Endothelial cell of umbilical vein (primary cell): ENCODE results near the gene FAM83E. TPM values are rescaled to one million over a fixed set of nuclear protein-coding genes. Genes with fewer than 3 reads are reported as not detected.

Experiments
- BruUV-seq: library from RNA; stranded (reverse); fragments of 400-500 nt; replicated peaks from 2 replicates; lab custom pipeline; 2021; lab: Mats Ljungman, UMichigan
- CTCF ChIA-PET: fragments of 300-600, 350-600 bp; sonication (Branson Sonifier 250); formaldehyde crosslinking; loops from one replicate; lab custom pipeline; 2021; ENCODE audit warnings: antibody characterized with exemption, inconsistent platforms; lab: Charles Lee
- POLR2A ChIA-PET: fragments of 300-600, 350-600 bp; sonication (Branson Sonifier 250); formaldehyde crosslinking; loops from one replicate; lab custom pipeline; 2021; ENCODE audit warnings: antibody characterized with exemption, inconsistent platforms; lab: Charles Lee
- DNase-seq: peaks from one replicate; pipeline ENCODE4 v3.0.0-alpha.2; 2011; ENCODE audit warnings: low read depth, low spot score
- FAIRE-seq: peaks from 2 replicates; lab custom pipeline; 2011; peaks lifted over from hg19 to GRCh38; lab: Jason Lieb, UNC
- H2AFZ ChIP-seq: 2 replicates; pipeline ENCODE4 v1.6.0; 2012; ENCODE audit warnings: low read depth, low read length, control low read depth, inconsistent platforms
- H3K27ac ChIP-seq: 2 replicates; pipeline ENCODE4 v1.5.1; 2011; ENCODE audit warnings: low read depth, mild to moderate bottlenecking, control low read depth, low read length, moderate library complexity; ENCODE audit not compliant: insufficient read depth
- H3K27me3 ChIP-seq, 2 experiments: 2 replicates each; pipeline versions ENCODE4 v1.6.0 to v1.6.1; 2011; ENCODE audit warnings: low read length in 2 of 2, mixed read lengths in 1 of 2; ENCODE audit not compliant: control insufficient read depth in 2 of 2, insufficient read depth in 2 of 2
- H3K36me3 ChIP-seq, 2 experiments: 2 replicates in 1 of 2; 3 replicates in 1 of 2; pipeline ENCODE4 v1.5.1; 2011; ENCODE audit warnings: low read length in 2 of 2, mild to moderate bottlenecking in 1 of 2, moderate library complexity in 1 of 2; ENCODE audit not compliant: control insufficient read depth in 2 of 2, insufficient read depth in 2 of 2; ENCODE audit errors: extremely low read depth in 1 of 2
- H3K4me1 ChIP-seq: 3 replicates; pipeline ENCODE4 v1.5.1; 2011; ENCODE audit warnings: mild to moderate bottlenecking, low read length; ENCODE audit not compliant: control insufficient read depth, insufficient read depth; ENCODE audit errors: extremely low read depth
- H3K4me2 ChIP-seq: 2 replicates; pipeline ENCODE4 v1.6.1; 2011; ENCODE audit warnings: low read length, control low read depth, mixed read lengths; ENCODE audit not compliant: insufficient read depth
- H3K4me3 ChIP-seq, 3 experiments: fragments of 200-600 bp in 1 of 3; sonication (generic), shearing (Covaris generic) in 1 of 3; replicated peaks in 1 of 3; 2 replicates each; pipeline ENCODE4 v1.5.1; 2011 to 2016; ENCODE audit warnings: control low read depth in 3 of 3, low read length in 3 of 3, mild to moderate bottlenecking in 2 of 3, inconsistent platforms in 1 of 3, low read depth in 1 of 3, moderate library complexity in 1 of 3; ENCODE audit not compliant: insufficient read depth in 1 of 3
- H3K79me2 ChIP-seq: 2 replicates; pipeline ENCODE4 v1.6.0; 2012; ENCODE audit warnings: low read length, inconsistent platforms; ENCODE audit not compliant: control insufficient read depth, insufficient read depth
- H3K9ac ChIP-seq: replicated peaks from 2 replicates; pipeline ENCODE3; 2011; ENCODE audit warnings: low read length, control low read depth; ENCODE audit not compliant: insufficient read depth; ENCODE audit errors: extremely low read depth
- H3K9me1 ChIP-seq: replicated peaks from 3 replicates; pipeline ENCODE4 v1.6.0; 2011; ENCODE audit warnings: mild to moderate bottlenecking, low read length; ENCODE audit not compliant: control insufficient read depth, insufficient read depth; ENCODE audit errors: extremely low read depth
- H3K9me3 ChIP-seq: replicated peaks from 2 replicates; pipeline ENCODE4 v1.5.1; 2012; ENCODE audit warnings: low read length, inconsistent platforms; ENCODE audit not compliant: control insufficient read depth, insufficient read depth
- H4K20me1 ChIP-seq: replicated peaks from 2 replicates; pipeline ENCODE3; 2011; ENCODE audit warnings: mild to moderate bottlenecking, low read length; ENCODE audit not compliant: control insufficient read depth, insufficient read depth; ENCODE audit errors: extremely low read depth
- CTCF ChIP-seq, 2 donors: IDR thresholded peaks; 1 replicate in 1 of 2; 2 replicates in 1 of 2; pipeline ENCODE4 v1.5.1; 2011; ENCODE audit warnings: low read length in 2 of 2, mild to moderate bottlenecking in 2 of 2, moderate library complexity in 2 of 2, control low read depth in 1 of 2, inconsistent platforms in 1 of 2, low read depth in 1 of 2; ENCODE audit not compliant: insufficient read depth in 1 of 2; ENCODE audit errors: extremely low read depth in 1 of 2
- EZH2 ChIP-seq: IDR thresholded peaks from 2 replicates; pipeline ENCODE4 v1.6.1; 2012; ENCODE audit warnings: borderline replicate concordance, low read depth, mild to moderate bottlenecking, moderate library complexity, low read length, inconsistent platforms; ENCODE audit not compliant: severe bottlenecking
- FOS ChIP-seq: IDR thresholded peaks from 2 replicates; pipeline ENCODE4 v1.6.1; 2011; ENCODE audit warnings: mild to moderate bottlenecking, low read length, moderate library complexity, borderline replicate concordance; ENCODE audit not compliant: insufficient read depth
- GATA2 ChIP-seq: IDR thresholded peaks from 2 replicates; pipeline ENCODE4 v1.7.0; 2011; ENCODE audit warnings: low read depth, mild to moderate bottlenecking, moderate library complexity, mixed read lengths, low read length; ENCODE audit not compliant: insufficient read length, insufficient read depth
- JUN ChIP-seq: IDR thresholded peaks from 2 replicates; pipeline ENCODE4 v1.6.1; 2011; ENCODE audit warnings: borderline replicate concordance, low read depth; ENCODE audit not compliant: insufficient read length, insufficient read depth
- MAX ChIP-seq: IDR thresholded peaks from 2 replicates; pipeline ENCODE4 v1.6.1; 2011; ENCODE audit not compliant: insufficient read depth, insufficient read length
- MYC ChIP-seq: IDR thresholded peaks from one replicate; pipeline ENCODE4 v1.6.1; 2011; ENCODE audit warnings: mild to moderate bottlenecking, low read depth, low read length
- POLR2A ChIP-seq: IDR thresholded peaks from 2 replicates; pipeline ENCODE4 v1.6.1; 2012; ENCODE audit warnings: low read depth, mild to moderate bottlenecking, control low read depth, low read length
- POLR2AphosphoS5 ChIP-seq: IDR thresholded peaks from 2 replicates; pipeline ENCODE4 v1.6.1; 2012; ENCODE audit warnings: low read depth, mild to moderate bottlenecking, control low read depth, low read length, moderate library complexity; ENCODE audit not compliant: insufficient read depth
- dilution Hi-C: fragments of 300-500 bp; cut with MboI; formaldehyde crosslinking; loops from one replicate; pipeline ENCODE4 v1.15.0; 2019; ENCODE audit warnings: low sequenced_read_pairs; ENCODE audit not compliant: extremely low pct_ligation_motif_present
- intact Hi-C: fragments of 100-400 bp; cut with micrococcal nuclease; formaldehyde crosslinking; loops from one replicate; pipeline ENCODE4 v1.10.0; 2022
- polyA plus RNA-seq, 4 experiments: library from polyadenylated mRNA; depleted of rRNA in 3 of 4; stranded (reverse) in 3 of 4; unstranded in 1 of 4; fragments of >200 nt; gene quantifications; 2 replicates each; pipeline versions ENCODE4 v1.2.1 to v1.2.3, GENCODE V29; 2011 to 2012; ENCODE audit warnings: missing spikeins in 1 of 4
- total RNA-seq: library from RNA; stranded (reverse); gene quantifications from 2 replicates; pipeline ENCODE4 v1.2.3, GENCODE V29; 2021

FAM83E gene
- total and polyA plus RNA-seq, 2 donors (not counting 3 experiments of a cell fraction or from before 2014, with no cell fraction given), result 0.04 to 1.7 TPM

- no peak overlapping the region for H2AFZ ChIP-seq
Measured at GRCh38 chr19:48628486-48629296, 13.8 kb upstream of the FAM83E start.

GRCh38 chr19:48627865-48628314, 13.0 kb upstream of the FAM83E start:
- H3K36me3 ChIP-seq, result peaks cover 0 to 2% of the 10 kb centered on the region in 2 experiments
- intact Hi-C loops (no loop called here), dilution Hi-C loops (no loop called here)
- H3K27ac ChIP-seq, result no peak overlapping the region
- BruUV-seq, result no TSS peak
- H3K9me1 ChIP-seq, result no peaks in the 10 kb centered on the region
- H4K20me1 ChIP-seq, result no peaks in the 10 kb centered on the region
- ChIA-PET POLR2A (no interaction called here), CTCF (interaction anchor here (0.9 to 1.0 kb wide), 2 partner anchors 43 to 122 kb away, joined by 3 read pairs; no protein-coding TSS in a partner anchor)
- peaks cover 18% of the 10 kb centered on the region for H3K4me1 ChIP-seq
- H3K79me2 ChIP-seq, result no peaks in the 10 kb centered on the region
- no peak for TF ChIP-seq FOS
- TF ChIP-seq GATA2, result no peak
- no peak for TF ChIP-seq CTCF (IDR thresholded peaks at IDR 0.05; ENCODE audit: extremely low read depth in 1 of 2, insufficient read depth in 1 of 2, low read depth in 1 of 2, low read length in 2 of 2)
- no peak for TF ChIP-seq MAX
- TF ChIP-seq POLR2AphosphoS5, result no peak
- no peak for TF ChIP-seq JUN
- no peak for TF ChIP-seq EZH2
- no peak for TF ChIP-seq MYC
- no peak for TF ChIP-seq POLR2A
- no peak overlapping the region for H2AFZ ChIP-seq
- H3K4me2 ChIP-seq, result no peak overlapping the region
- no peak for FAIRE-seq
- H3K9ac ChIP-seq, result no peak overlapping the region
- no peaks in the 10 kb centered on the region for H3K27me3 ChIP-seq
- no peak for DNase-seq
- H3K4me3 ChIP-seq, result no peak overlapping the region
- no peaks in the 10 kb centered on the region for H3K9me3 ChIP-seq

More at GRCh38 chr19:48628486-48629296, 13.8 kb upstream of the FAM83E start:
- no peaks in the 10 kb centered on the region for H3K79me2 ChIP-seq
- dilution Hi-C loops (no loop called here), intact Hi-C loops (no loop called here)
- H3K27me3 ChIP-seq, result no peaks in the 10 kb centered on the region
- H3K4me2 ChIP-seq, result no peak overlapping the region
- H3K4me1 ChIP-seq, result peaks cover 14% of the 10 kb centered on the region
- FAIRE-seq, result no peak
- ChIA-PET CTCF (interaction anchor here (0.9 to 1.0 kb wide), 3 partner anchors 44 to 123 kb away, joined by 3 read pairs; no protein-coding TSS in a partner anchor), POLR2A (interaction anchor here (2.0 kb wide), 1 partner anchor 9 kb away, joined by 10 read pairs; the partner anchor contains the start of genes RPL18 and SPHK2)
- H3K9me1 ChIP-seq, result no peaks in the 10 kb centered on the region
- TF ChIP-seq MYC, result no peak
- no peak for TF ChIP-seq POLR2AphosphoS5
- no peak for TF ChIP-seq EZH2
- TF ChIP-seq MAX, result no peak
- no TSS peak for BruUV-seq
- H3K27ac ChIP-seq, result no peak overlapping the region
- H3K36me3 ChIP-seq, result peaks cover 0 to 2% of the 10 kb centered on the region in 2 experiments
- no peaks in the 10 kb centered on the region for H3K9me3 ChIP-seq
- no peak overlapping the region for H3K4me3 ChIP-seq
- no peaks in the 10 kb centered on the region for H4K20me1 ChIP-seq
- no peak overlapping the region for H3K9ac ChIP-seq
- no peak for DNase-seq
